ENCODE data around the gene ZNF320.
"Not testable (repeated sequence)": the region's sequence is repeated elsewhere in the genome, so short reads cannot be mapped to it uniquely, and the experiment has no call there.

The ZNF320 gene

DNA sequence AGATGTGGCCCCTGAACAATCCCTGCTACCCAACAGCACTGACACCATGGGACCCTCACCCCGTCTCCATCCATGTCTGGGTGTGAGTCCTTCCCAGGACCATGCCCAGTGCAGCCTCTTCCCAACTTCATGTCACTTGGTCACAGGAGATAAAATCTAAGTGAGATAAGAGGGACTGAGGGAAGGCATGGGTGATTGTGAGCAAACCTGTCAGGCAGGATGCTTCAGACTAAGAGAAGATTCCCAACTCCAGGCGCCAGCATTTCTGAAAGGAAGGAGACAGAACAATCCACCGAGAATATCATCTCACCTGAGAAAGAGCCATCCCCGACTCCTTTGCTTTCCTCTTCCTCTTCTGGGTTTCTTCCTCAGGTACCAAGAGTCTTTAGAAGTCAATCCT, 7.5 kb downstream of the ZNF320 start:
- Mint-ChIP-seq H3K4me3 (no peak overlapping the region), H3K27ac (no peak overlapping the region), H3K9me3 (ENCODE audit: low read depth) (peaks cover 20% of the 10 kb centered on the region), H3K4me1 (ENCODE audit: low read depth) (peaks cover 4% of the 10 kb centered on the region), H3K36me3 (peaks cover 56% of the 10 kb centered on the region), H3K27me3 (no peaks in the 10 kb centered on the region)

DNA sequence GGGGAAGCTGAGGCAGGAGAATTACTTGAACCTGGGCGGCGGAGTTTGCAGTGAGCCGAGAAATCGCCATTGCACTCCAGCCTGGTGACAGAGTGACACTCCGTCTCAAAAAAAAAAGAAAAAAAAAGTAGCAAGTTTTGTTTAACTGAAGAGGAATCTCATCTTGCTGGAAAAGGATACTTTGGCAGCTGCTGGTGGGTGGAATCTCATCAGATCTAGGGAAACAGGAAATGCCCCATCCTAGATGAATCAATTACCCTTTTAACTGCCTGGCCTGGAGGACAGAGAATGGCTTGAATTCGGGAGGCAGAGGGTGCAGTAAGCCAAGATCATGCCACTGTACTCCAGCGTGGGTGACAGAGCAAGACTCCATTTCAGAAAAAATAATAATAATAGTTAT, 8.4 kb downstream of the ZNF320 start:
- Mint-ChIP-seq H3K27ac (no peak overlapping the region), H3K36me3 (peaks cover 60% of the 10 kb centered on the region), H3K9me3 (ENCODE audit: low read depth) (peaks cover 20% of the 10 kb centered on the region), H3K4me1 (ENCODE audit: low read depth) (peaks cover 2% of the 10 kb centered on the region), H3K4me3 (no peak overlapping the region), H3K27me3 (no peaks in the 10 kb centered on the region)

DNA sequence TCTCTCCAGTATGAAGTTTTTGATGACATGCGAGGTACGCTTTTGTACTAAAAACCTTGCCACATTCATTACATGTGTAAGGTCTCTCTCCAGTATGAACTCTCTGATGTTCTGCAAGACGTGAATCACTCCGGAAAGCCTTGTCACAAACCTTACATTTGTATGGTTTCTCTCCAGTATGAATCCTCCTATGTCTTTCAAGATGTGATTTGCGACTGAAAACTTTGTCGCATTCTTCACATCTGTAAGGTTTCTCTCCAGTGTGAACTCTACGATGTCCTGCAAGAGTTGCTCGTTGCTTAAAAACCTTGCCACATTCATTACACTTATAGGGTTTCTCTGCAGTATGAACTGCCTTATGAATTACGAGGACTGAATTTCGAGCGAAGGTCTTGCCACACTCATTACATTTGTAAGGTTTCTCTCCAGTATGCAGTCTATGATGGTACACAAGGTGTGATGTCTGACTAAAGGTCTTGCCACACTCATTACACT, 16.5 kb downstream of the ZNF320 start:
- H3K9me3 Mint-ChIP-seq (ENCODE audit: low read depth), result peaks cover 31% of the 10 kb centered on the region
- no peaks in the 10 kb centered on the region for H3K4me1 Mint-ChIP-seq (ENCODE audit: low read depth)
- H3K27me3 Mint-ChIP-seq, result no peaks in the 10 kb centered on the region
- H3K4me3 Mint-ChIP-seq, result no peak overlapping the region
- H3K27ac Mint-ChIP-seq, result no peak overlapping the region
- H3K36me3 Mint-ChIP-seq, result peaks cover 59% of the 10 kb centered on the region

DNA sequence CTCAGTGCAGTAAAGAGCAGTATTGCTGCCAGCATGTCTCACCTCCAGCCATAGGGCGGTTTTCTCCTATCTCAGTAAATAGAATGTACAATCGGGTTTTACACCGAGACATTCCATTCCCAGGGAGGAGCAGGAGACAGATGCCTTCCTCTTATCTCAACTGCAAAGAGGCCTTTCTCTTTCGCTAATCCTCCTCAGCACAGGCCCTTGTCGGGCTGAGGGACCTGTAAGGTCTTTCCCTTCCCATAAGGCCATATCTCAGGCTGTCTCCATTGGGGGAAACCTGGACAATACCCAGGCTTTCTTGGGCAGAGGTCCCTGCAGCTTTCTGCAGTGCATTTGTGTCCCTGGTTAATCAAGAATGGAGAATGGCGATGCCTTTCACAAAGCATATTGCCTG, 24.4 kb downstream of the ZNF320 start:
- not testable (repeated sequence) for H3K4me1 Mint-ChIP-seq (ENCODE audit: low read depth); H3K27ac Mint-ChIP-seq; H3K4me3 Mint-ChIP-seq; H3K27me3 Mint-ChIP-seq
- peaks cover 31% of the 10 kb centered on the region for H3K9me3 Mint-ChIP-seq (ENCODE audit: low read depth)
- peaks cover 26% of the 10 kb centered on the region for H3K36me3 Mint-ChIP-seq

DNA sequence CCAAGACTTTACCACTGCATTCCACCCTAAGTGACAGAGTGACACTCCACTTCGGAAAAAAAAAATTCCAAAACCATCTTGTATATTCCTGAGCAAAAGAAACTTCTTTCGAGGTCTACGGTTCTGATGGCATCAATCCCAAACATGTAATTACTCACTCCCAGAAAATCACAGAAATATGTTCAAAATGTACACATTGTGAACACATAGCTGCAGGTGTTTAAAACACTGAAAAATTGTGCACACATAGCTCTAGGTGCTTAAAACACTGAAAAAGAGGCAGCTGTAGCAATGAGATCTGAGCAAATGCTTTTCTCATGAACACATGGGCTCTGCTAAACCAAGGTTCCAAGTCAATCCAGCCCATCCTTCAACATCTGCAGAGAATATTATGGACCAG, 26.0 kb downstream of the ZNF320 start:
- H3K27me3 Mint-ChIP-seq, result no peaks in the 10 kb centered on the region
- H3K27ac Mint-ChIP-seq, result no peak overlapping the region
- no peaks in the 10 kb centered on the region for H3K4me1 Mint-ChIP-seq (ENCODE audit: low read depth)
- H3K36me3 Mint-ChIP-seq, result peaks cover 20% of the 10 kb centered on the region
- no peak overlapping the region for H3K4me3 Mint-ChIP-seq
- H3K9me3 Mint-ChIP-seq (ENCODE audit: low read depth), result peaks cover 24% of the 10 kb centered on the region

DNA sequence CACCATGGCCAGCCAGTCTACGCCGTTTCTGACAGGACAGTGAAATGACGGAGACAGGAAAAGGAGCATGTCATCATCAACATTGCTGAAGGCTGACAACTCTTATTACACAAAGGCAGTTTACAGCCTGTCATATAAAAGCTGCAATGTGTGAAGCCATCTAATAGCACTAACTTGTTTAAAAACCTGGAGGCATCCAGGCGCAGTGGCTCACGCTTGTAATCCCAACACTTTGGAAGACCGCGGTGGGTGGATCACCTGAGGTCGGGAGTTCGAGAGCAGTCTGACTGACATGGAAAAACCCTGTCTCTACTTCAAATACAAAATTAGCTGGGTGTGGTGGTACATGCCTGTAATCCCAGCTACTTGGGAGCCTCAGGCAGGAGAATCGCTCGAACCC, 29.4 kb downstream of the ZNF320 start:
- H3K4me3 Mint-ChIP-seq; H3K4me1 Mint-ChIP-seq (ENCODE audit: low read depth); H3K9me3 Mint-ChIP-seq (ENCODE audit: low read depth); H3K27ac Mint-ChIP-seq; H3K27me3 Mint-ChIP-seq: not testable (repeated sequence)
- H3K36me3 Mint-ChIP-seq, result peaks cover 12% of the 10 kb centered on the region

DNA sequence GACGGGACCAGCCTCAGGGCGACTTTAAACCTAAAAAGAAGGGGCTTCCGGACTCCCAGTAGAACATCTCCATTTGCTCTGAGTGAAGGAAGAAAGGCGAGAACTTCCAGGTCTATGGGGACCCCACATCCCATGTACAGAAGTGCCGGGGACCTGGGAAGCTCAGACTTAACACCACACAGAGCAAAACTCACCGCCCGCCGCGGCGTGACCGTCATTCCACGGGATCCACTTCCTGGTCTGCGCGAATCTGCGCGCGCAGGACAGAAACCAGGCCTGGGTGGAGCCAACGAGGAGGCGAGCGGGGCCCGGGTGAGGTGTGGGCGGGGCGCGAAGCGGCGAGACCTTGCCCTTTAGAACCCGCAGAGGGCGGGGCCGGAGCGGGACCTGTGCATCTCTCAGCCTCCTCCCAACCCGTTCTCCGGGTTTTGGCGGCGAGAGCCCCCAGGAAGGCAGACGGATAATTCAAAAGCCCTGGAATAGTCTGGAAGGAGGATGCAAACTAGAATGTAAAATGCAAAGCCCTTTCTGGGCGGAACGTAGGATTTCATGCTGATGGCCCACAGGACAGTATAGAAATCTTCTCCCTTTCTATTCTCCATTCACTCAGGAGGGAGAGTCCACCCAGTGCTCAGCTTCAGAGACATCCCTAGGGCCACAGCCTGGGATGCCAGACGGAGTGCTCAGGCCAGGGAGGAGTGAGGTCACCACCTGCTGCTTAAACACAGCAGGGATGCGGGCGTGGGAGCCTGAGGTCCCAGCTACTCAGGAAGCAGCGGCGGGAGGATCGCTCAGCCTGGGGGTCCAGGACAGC, 39.9 kb downstream of the ZNF320 start, which contains the start of gene ZNF468:
Gene ZNF468, minus strand, starts transcription at position 242 of the 814 bp plus-strand sequence. CDS start 3,347 bp downstream, outside the sequence.
- Mint-ChIP-seq H3K4me1 (ENCODE audit: low read depth) (peaks cover 15% of the 10 kb centered on the region), H3K36me3 (peaks cover 18% of the 10 kb centered on the region), H3K9me3 (ENCODE audit: low read depth) (peaks cover 10% of the 10 kb centered on the region), H3K4me3 (peak within 1 kb of the TSS; percentile 94), H3K27ac (peak within 1 kb of the TSS; percentile 89)
- H3K27me3 Mint-ChIP-seq, result not testable (repeated sequence)

DNA sequence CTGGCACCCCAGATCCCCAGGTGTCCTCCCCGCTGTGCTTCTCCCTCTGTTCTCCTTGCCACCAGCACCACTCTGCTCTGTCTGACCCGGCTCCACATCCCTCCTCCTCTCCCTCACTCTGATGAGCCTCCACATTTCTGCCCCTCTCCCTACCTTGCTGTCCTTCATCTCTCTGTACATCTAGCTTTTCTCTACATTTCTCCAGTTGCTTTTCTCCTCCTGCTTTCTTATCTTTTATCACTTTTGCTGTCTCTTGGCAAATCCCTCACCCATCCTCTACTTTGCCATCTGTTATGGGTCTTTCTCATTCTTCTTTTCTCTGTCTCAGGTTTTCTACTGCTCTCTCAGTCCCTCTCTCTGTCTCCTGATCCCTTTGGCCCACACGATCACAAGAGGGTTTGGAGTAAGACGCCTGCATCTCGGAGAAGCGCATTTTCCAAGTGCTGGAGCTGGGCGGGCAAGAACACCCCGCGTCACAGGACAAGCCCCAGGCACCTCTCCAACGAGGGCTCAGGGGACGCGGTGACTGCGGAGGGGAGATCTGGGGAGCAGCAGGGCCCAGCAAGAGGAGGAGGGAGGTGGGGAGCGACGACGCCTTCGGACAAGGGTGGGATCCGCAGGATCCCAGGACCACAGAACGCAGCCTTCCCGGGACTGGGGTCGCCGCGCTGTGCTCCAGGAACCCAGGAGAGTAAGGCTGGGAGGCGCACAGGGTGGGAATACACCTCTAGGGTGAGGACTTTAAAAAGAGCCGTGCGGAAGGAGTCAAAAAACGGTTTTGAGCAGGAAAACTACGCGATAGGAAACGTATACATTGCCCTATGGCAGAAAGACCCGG, 40.7 kb downstream of the ZNF320 start:
- H3K4me3 Mint-ChIP-seq, result peak overlapping the region; percentile 94
- H3K4me1 Mint-ChIP-seq (ENCODE audit: low read depth), result peaks cover 15% of the 10 kb centered on the region
- not testable (repeated sequence) for H3K27me3 Mint-ChIP-seq; H3K9me3 Mint-ChIP-seq (ENCODE audit: low read depth)
- peak overlapping the region; percentile 89 for H3K27ac Mint-ChIP-seq
- H3K36me3 Mint-ChIP-seq, result peaks cover 12% of the 10 kb centered on the region
